NT2/D1 (cell line): ENCODE results near the gene LRRN3.
"Not testable (repeated sequence)": the region's sequence is repeated elsewhere in the genome, so short reads cannot be mapped to it uniquely, and the experiment has no call there.

Source experiments
- DNase-seq: peaks from one replicate; pipeline ENCODE4 v3.0.0-alpha.2; 2011; ENCODE audit warnings: low read depth, low spot score
- H3K27me3 ChIP-seq: 2 replicates; pipeline ENCODE4 v1.6.0; 2011; ENCODE audit warnings: mild to moderate bottlenecking; ENCODE audit not compliant: insufficient read length, insufficient read depth
- H3K36me3 ChIP-seq: 2 replicates; pipeline ENCODE4 v1.6.1; 2011; ENCODE audit warnings: mild to moderate bottlenecking, low read length, mixed read lengths; ENCODE audit not compliant: insufficient read depth, insufficient read length
- H3K4me1 ChIP-seq: 2 replicates; pipeline ENCODE4 v1.5.1; 2011; ENCODE audit not compliant: insufficient read depth, insufficient read length
- H3K4me3 ChIP-seq: 2 replicates; pipeline ENCODE4 v1.5.1; 2011; ENCODE audit warnings: low read depth; ENCODE audit not compliant: insufficient read length
- H3K9ac ChIP-seq: 2 replicates; pipeline ENCODE4 v1.6.0; 2011; ENCODE audit warnings: low read depth; ENCODE audit not compliant: insufficient read length
- H3K9me3 ChIP-seq: 2 replicates; pipeline ENCODE4 v1.5.1; 2011; ENCODE audit warnings: mild to moderate bottlenecking, low read length; ENCODE audit not compliant: insufficient read depth
- SUZ12 ChIP-seq: IDR thresholded peaks from 2 replicates; pipeline ENCODE4 v1.6.1; 2011; ENCODE audit not compliant: insufficient read length, insufficient read depth; ENCODE audit errors: extremely low read depth
- YY1 ChIP-seq: IDR thresholded peaks from 2 replicates; pipeline ENCODE4 v1.6.1; 2011; ENCODE audit not compliant: insufficient read length, insufficient read depth
- ZNF274 ChIP-seq: IDR thresholded peaks from 2 replicates; pipeline ENCODE4 v1.6.1; 2011; ENCODE audit warnings: mild to moderate bottlenecking, low read depth, low read length

LRRN3 gene

GRCh38 chr7:111067682-111068081 is 23.2 kb upstream of the LRRN3 start:
- DNase-seq: no peak
- Histone ChIP-seq H3K9me3 (peaks cover 7% of the 10 kb centered on the region; the same call in 1 of the 2 replicates), H3K4me3 (no peak overlapping the region), H3K27me3 (no peaks in the 10 kb centered on the region), H3K9ac (no peak overlapping the region), H3K4me1 (no peaks in the 10 kb centered on the region), H3K36me3 (no peaks in the 10 kb centered on the region)
- TF ChIP-seq SUZ12 (no peak), YY1 (no peak), ZNF274 (no peak)

- H3K4me1 ChIP-seq: no peaks in the 10 kb centered on the region
- TF ChIP-seq ZNF274 (no peak), SUZ12 (no peak), YY1 (no peak)
- H3K36me3 ChIP-seq: no peaks in the 10 kb centered on the region
- H3K27me3 ChIP-seq: no peaks in the 10 kb centered on the region
- H3K9me3 ChIP-seq: no peaks in the 10 kb centered on the region; the same call in 1 of the 2 replicates
- DNase-seq: no peak
- no peak overlapping the region for H3K9ac ChIP-seq
- H3K4me3 ChIP-seq: no peak overlapping the region
These were observed 22.3 kb upstream of the LRRN3 start for GRCh38 chr7:111068618-111069017.

GRCh38 chr7:111071556-111071955 is 19.4 kb upstream of the LRRN3 start:
- DNase-seq: no peak
- TF ChIP-seq YY1: no peak
- TF ChIP-seq ZNF274: no peak
- no peak for TF ChIP-seq SUZ12
- no peak overlapping the region for H3K9ac ChIP-seq
- no peaks in the 10 kb centered on the region for H3K27me3 ChIP-seq
- H3K4me1 ChIP-seq: no peaks in the 10 kb centered on the region
- H3K9me3 ChIP-seq: no peaks in the 10 kb centered on the region
- no peak overlapping the region for H3K4me3 ChIP-seq
- no peaks in the 10 kb centered on the region for H3K36me3 ChIP-seq

- not testable (repeated sequence) for H3K4me1 ChIP-seq, DNase-seq, H3K36me3 ChIP-seq, H3K9ac ChIP-seq, H3K4me3 ChIP-seq, H3K9me3 ChIP-seq, H3K27me3 ChIP-seq
These were observed 18.3 kb upstream of the LRRN3 start for GRCh38 chr7:111072658-111073057.

GRCh38 chr7:111074071-111074747 is 16.7 kb upstream of the LRRN3 start:
- DNase-seq: no peak
- TF ChIP-seq SUZ12 (no peak), ZNF274 (no peak), YY1 (no peak)

GRCh38 chr7:111074748-111075146 is 16.2 kb upstream of the LRRN3 start:
- no peak overlapping the region for H3K9ac ChIP-seq
- H3K36me3 ChIP-seq: no peaks in the 10 kb centered on the region
- no peak for DNase-seq
- TF ChIP-seq YY1 (no peak), ZNF274 (no peak), SUZ12 (no peak)
- no peaks in the 10 kb centered on the region for H3K4me1 ChIP-seq
- no peaks in the 10 kb centered on the region for H3K9me3 ChIP-seq
- H3K4me3 ChIP-seq: no peak overlapping the region
- H3K27me3 ChIP-seq: no peaks in the 10 kb centered on the region

More at GRCh38 chr7:111074071-111074747, 16.7 kb upstream of the LRRN3 start:
- H3K4me1 ChIP-seq: no peaks in the 10 kb centered on the region
- H3K27me3 ChIP-seq: no peaks in the 10 kb centered on the region
- no peak overlapping the region for H3K4me3 ChIP-seq
- H3K9ac ChIP-seq: no peak overlapping the region
- H3K36me3 ChIP-seq: no peaks in the 10 kb centered on the region
- H3K9me3 ChIP-seq: no peaks in the 10 kb centered on the region

- no peak overlapping the region for H3K4me3 ChIP-seq
- DNase-seq: no peak
- no peaks in the 10 kb centered on the region for H3K4me1 ChIP-seq
- H3K9me3 ChIP-seq: no peaks in the 10 kb centered on the region
- no peaks in the 10 kb centered on the region for H3K27me3 ChIP-seq
- no peaks in the 10 kb centered on the region for H3K36me3 ChIP-seq
- TF ChIP-seq SUZ12 (no peak), YY1 (no peak), ZNF274 (no peak)
- no peak overlapping the region for H3K9ac ChIP-seq
These were observed 15.4 kb upstream of the LRRN3 start for GRCh38 chr7:111075498-111075897.

GRCh38 chr7:111076205-111076604 is 14.7 kb upstream of the LRRN3 start:
- Histone ChIP-seq H3K27me3 (no peaks in the 10 kb centered on the region), H3K4me3 (no peak overlapping the region), H3K9ac (no peak overlapping the region), H3K36me3 (no peaks in the 10 kb centered on the region), H3K4me1 (no peaks in the 10 kb centered on the region), H3K9me3 (no peaks in the 10 kb centered on the region)
- DNase-seq: no peak
- no peak for TF ChIP-seq ZNF274
- TF ChIP-seq YY1: no peak
- no peak for TF ChIP-seq SUZ12
